GM19023 (cell line): Measurements from ENCODE around the gene MPV17L2.
"Not testable (repeated sequence)": the region's sequence is repeated elsewhere in the genome, so short reads cannot be mapped to it uniquely, and the experiment has no call there.

Source experiments
- ATAC-seq: cut with Tn5 transposase; IDR thresholded peaks from one replicate; pipeline ENCODE4 v1.9.1; 2021; ENCODE audit warnings: mild to moderate bottlenecking, moderate library complexity; ENCODE audit not compliant: unreplicated experiment

Gene MPV17L2

GRCh38 chr19:18192673-18193387 lies at the start of gene MPV17L2:
TSS of gene MPV17L2 (plus strand) at chr19:18193218. CDS start at chr19:18193282, 64 bp downstream.
- ATAC-seq = peak; percentile 89

- no peak for ATAC-seq
Observed at GRCh38 chr19:18143902-18144301, 49.1 kb upstream of the MPV17L2 start.

DNA sequence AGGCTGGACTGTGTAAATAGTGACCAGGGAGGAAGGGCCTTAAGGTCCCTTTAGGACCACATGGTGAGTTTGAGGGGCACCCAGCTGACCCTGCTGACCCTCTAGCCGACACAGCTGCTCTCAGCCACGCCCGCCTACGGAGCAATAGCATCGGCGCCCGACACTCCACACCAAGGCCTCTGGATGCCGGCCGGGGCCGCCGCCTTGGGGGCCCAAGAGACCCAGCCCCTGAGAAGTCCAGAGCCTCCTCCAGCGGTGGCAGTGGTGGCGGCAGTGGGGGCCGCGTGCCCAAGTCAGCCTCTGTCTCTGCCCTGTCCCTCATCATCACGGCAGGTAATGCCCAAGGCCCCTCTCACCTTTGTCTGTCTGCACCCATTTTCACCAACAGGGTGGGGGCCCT lies 48.7 kb upstream of the MPV17L2 start:
- no peak for ATAC-seq

DNA sequence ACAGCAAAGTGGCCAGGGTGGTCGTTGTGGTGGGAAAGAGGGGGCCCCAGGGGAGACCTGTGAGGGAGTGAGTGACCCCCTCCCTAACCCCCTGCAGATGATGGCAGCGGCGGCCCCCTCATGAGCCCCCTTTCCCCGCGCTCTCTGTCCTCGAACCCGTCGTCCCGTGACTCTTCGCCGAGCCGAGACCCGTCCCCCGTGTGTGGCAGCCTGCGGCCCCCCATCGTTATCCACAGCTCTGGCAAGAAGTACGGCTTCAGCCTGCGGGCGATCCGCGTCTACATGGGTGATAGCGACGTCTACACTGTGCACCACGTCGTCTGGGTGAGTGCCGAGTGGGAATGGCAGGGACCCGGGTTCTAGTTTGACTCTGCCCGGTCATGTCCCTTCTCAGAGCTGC lies 48.1 kb upstream of the MPV17L2 start:
- ATAC-seq = no peak

DNA sequence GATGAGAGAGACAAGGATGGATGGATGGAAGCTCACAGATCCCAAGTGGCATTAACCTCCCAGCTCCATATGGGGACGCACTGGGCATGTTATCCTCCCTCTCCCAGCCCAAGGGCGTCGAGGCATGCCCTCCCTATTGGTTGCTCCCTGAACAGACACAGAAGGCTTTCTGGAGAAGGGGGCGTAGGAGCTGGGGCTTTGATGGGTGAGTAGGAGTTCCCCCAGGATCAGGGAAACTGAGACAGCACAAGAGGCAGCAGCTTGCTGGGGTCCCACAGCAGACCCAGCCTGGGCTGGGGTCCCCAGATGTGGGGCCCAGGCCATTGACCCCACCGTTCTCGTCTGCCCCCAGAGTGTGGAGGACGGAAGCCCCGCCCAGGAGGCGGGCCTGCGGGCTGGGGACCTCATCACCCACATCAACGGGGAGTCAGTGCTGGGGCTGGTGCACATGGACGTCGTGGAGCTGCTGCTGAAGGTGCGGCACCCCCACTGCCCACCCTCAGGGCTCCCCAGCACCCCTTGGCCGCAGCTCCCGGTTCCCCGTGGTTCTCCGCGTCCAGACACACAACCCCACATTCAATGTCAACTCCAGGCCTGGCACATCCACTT lies 47.5 kb upstream of the MPV17L2 start:
- no peak for ATAC-seq

DNA sequence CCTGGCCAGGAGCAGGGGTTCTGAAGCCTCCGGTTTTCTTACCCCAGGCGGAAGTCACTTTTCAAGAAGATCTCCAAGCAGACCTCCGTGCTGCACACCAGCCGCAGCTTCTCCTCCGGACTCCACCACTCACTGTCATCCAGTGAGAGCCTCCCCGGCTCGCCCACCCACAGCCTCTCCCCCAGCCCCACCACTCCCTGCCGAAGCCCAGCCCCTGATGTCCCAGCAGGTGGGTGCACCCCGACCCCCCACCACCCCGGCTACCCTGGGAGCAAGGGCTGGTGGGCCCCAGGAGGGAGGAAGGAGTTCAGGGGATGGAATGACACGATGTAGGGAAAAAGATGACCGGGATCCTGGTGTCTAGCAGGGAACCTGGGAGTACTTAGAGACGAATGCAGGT lies 45.6 kb upstream of the MPV17L2 start:
- no peak for ATAC-seq

- no peak for ATAC-seq
Observed at GRCh38 chr19:18149596-18149975, 43.4 kb upstream of the MPV17L2 start.

GRCh38 chr19:18150776-18151624 lies 42.0 kb upstream of the MPV17L2 start:
- no peak for ATAC-seq

GRCh38 chr19:18152442-18152816 lies 40.6 kb upstream of the MPV17L2 start:
- peak; percentile 62 for ATAC-seq

- ATAC-seq = peak; percentile 78
Observed at GRCh38 chr19:18152817-18153555, 40.0 kb upstream of the MPV17L2 start, which contains the start of gene PIK3R2. TSS of gene PIK3R2 (plus strand) at chr19:18153163. CDS start at chr19:18155880, 2,717 bp downstream.

GRCh38 chr19:18153556-18154134 lies 39.4 kb upstream of the MPV17L2 start:
- no peak for ATAC-seq

GRCh38 chr19:18155095-18156087 lies 37.6 kb upstream of the MPV17L2 start:
- ATAC-seq = no peak

GRCh38 chr19:18156268-18156667 lies 36.8 kb upstream of the MPV17L2 start:
- no peak for ATAC-seq

GRCh38 chr19:18156841-18157464 lies 36.1 kb upstream of the MPV17L2 start:
- no peak for ATAC-seq

- no peak for ATAC-seq
Observed at GRCh38 chr19:18157465-18158063, 35.5 kb upstream of the MPV17L2 start.

DNA sequence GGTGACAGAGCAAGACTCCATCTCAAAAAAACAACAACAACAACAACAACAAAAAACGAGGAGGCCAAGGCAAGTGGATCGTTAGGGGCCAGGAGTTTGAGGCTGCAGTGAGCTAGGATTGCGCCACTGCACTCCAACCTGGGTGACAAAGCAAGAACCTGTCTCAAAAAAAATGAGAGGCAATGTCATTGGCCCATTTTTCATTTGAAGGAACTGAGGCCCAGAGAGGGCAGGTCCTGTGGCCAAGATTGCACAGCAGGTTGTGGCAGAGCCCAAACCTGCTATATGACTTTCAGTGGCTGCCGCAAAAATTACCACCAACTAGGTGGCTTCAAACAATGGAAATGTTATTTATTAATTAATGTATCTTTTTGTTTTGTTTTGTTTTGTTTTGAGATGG lies 34.6 kb upstream of the MPV17L2 start:
- ATAC-seq = no peak

DNA sequence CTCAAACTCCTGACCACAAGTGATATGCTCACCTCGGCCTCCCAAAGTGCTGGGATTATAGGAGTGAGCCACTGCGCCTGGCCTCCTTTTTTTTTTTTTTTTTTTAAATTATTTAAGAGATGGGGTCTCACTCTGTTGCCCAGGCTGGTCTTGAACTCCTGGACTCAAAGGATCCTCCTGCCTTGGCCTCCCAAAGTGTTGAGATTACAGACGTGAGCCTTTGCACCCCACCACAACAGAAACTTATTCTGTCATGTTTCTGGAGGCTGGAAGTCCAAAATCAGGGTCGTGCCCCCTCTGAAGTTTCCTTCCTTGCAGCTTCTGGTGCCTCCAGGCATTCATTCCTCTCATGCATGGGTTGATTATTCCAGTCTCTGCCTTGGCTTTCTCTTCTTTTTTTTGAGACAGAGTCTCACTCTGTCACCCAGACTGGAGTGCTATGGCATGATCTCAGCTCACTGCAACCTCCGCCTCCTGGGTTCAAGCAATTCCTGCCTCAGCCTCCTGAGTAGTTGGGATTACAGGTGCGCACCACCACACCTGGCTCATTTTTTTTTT lies 33.9 kb upstream of the MPV17L2 start:
- not testable (repeated sequence) for ATAC-seq

DNA sequence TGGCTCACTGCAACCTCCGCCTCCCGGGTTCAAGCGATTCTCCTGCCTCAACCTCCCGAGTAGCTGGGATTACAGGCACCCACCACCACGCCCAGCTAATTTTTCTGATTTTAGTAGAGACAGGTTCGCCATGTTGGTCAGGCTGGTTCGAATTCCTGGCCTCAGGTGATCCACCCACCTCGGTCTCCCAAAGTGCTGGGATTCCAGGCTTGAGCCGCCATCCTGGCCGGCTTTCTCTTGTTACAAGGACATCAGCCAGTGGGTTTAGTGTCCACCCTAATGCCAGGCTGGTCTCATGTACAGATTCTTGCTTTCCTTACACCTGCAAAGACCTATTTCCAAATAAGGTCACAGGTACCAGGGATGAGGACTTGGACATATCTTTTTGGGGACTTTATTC lies 33.2 kb upstream of the MPV17L2 start:
- ATAC-seq = no peak
